ENCODE data around the gene PLCL2. TPM values are rescaled to one million over a fixed set of nuclear protein-coding genes. Genes with fewer than 3 reads are reported as not detected.

Gene PLCL2
- total and polyA plus RNA-seq, 2 experiments from 2014 or later, result 1.6 to 9.7 TPM

DNA sequence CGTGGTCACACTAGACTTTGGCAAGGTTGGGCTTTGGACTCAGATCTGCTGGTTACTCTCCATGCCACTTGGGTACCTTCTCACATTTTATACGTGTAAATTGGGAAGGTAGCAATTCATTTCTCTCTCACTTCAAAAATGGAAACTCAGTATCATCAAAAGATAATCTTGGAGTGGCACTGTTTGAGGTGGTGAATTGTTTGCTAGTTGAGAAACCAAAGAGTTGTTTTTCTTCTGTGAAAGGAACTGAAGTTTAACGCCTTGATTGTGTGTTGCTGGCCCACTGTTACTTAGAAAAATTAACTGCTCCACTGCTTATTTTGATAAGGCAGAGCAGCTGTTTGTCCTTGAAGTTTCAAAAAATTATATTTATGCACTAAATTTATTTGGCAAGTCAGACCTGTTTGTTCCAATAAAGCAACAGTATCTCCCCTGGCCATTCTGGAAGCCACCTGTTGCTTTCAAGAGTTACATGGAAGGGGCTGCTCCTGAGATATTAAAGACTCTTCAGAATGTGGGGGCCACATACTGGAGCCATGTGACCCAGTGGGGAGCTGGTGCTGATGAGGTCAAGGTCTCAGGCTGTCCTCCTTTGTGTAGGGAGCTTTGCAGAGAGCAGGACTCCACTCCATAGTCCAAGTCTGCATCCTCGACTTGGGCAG lies 16.2 kb downstream of the PLCL2 start (continued):
- TF ChIP-seq, protein P1, sequence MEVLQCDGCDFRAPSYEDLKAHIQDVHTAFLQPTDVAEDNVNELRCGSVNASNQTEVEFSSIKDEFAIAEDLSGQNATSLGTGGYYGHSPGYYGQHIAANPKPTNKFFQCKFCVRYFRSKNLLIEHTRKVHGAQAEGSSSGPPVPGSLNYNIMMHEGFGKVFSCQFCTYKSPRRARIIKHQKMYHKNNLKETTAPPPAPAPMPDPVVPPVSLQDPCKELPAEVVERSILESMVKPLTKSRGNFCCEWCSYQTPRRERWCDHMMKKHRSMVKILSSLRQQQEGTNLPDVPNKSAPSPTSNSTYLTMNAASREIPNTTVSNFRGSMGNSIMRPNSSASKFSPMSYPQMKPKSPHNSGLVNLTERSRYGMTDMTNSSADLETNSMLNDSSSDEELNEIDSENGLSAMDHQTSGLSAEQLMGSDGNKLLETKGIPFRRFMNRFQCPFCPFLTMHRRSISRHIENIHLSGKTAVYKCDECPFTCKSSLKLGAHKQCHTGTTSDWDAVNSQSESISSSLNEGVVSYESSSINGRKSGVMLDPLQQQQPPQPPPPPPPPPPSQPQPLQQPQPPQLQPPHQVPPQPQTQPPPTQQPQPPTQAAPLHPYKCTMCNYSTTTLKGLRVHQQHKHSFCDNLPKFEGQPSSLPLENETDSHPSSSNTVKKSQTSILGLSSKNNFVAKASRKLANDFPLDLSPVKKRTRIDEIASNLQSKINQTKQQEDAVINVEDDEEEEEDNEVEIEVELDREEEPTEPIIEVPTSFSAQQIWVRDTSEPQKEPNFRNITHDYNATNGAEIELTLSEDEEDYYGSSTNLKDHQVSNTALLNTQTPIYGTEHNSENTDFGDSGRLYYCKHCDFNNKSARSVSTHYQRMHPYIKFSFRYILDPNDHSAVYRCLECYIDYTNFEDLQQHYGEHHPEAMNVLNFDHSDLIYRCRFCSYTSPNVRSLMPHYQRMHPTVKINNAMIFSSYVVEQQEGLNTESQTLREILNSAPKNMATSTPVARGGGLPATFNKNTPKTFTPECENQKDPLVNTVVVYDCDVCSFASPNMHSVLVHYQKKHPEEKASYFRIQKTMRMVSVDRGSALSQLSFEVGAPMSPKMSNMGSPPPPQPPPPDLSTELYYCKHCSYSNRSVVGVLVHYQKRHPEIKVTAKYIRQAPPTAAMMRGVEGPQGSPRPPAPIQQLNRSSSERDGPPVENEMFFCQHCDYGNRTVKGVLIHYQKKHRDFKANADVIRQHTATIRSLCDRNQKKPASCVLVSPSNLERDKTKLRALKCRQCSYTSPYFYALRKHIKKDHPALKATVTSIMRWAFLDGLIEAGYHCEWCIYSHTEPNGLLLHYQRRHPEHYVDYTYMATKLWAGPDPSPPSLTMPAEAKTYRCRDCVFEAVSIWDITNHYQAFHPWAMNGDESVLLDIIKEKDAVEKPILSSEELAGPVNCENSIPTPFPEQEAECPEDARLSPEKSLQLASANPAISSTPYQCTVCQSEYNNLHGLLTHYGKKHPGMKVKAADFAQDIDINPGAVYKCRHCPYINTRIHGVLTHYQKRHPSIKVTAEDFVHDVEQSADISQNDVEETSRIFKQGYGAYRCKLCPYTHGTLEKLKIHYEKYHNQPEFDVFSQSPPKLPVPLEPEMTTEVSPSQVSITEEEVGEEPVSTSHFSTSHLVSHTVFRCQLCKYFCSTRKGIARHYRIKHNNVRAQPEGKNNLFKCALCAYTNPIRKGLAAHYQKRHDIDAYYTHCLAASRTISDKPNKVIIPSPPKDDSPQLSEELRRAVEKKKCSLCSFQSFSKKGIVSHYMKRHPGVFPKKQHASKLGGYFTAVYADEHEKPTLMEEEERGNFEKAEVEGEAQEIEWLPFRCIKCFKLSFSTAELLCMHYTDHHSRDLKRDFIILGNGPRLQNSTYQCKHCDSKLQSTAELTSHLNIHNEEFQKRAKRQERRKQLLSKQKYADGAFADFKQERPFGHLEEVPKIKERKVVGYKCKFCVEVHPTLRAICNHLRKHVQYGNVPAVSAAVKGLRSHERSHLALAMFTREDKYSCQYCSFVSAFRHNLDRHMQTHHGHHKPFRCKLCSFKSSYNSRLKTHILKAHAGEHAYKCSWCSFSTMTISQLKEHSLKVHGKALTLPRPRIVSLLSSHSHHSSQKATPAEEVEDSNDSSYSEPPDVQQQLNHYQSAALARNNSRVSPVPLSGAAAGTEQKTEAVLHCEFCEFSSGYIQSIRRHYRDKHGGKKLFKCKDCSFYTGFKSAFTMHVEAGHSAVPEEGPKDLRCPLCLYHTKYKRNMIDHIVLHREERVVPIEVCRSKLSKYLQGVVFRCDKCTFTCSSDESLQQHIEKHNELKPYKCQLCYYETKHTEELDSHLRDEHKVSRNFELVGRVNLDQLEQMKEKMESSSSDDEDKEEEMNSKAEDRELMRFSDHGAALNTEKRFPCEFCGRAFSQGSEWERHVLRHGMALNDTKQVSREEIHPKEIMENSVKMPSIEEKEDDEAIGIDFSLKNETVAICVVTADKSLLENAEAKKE (CRISPR knock-in tag; IDR thresholded peaks at IDR 0.05), result no peak

DNA sequence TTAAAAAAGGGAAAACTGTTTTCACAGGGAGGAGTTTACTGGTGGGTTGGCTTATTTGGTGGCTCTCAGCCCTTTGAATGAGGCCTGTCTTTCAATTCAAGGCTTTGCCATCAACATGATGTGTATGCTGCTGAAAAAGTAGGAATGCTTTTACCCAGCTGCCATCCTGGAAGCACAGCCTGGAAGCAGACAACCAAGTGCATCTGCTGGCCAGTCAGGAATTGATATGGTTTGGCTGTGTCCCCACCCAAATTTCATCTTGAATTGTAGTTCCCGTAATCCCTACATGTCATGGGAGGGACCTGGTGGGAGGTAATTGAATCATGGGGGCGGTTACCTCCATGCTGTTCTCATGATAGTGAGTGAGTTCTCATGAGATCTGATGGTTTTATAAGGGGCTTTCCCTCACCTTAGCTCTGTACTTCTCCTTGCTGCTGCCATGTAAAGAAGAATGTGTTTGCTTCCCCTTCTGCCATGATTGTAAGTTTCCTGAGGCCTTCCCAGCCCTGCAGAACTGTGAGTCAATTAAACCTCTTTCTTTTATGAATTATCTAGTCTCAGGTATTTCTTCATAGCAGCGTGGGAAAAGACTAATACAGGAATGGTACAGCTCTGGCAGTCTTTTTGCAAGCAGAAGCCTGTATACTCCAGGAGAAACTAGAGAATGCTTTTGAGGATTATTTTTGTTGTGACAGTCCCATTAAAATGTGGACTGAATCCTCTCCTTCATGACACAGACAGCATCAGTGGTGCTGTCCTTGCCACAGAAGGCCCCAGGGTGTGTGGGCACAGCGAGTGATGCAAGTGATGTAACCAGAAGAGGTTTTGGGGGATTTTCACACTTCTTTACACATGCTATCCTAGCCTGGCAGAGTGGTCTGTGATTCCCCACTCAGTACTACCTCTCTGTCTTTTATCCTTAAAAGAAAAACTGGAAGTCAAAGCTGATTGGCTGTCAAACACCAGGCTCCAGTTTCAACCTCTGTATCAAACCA lies 20.0 kb downstream of the PLCL2 start:
- Histone ChIP-seq H3K27ac (ENCODE audit: low read depth) (no peak overlapping the region), H3K4me1 (ENCODE audit: insufficient read depth) (peaks cover 31% of the 10 kb centered on the region), H4K20me1 (replicated peaks; ENCODE audit: insufficient read depth) (no peaks in the 10 kb centered on the region), H3K79me2 (replicated peaks; ENCODE audit: insufficient read depth) (0 out of 2 replicates have a peak, but pooled peaks cover 4% of the 10 kb centered on the region), H3K4me3 (no peak overlapping the region), H3K36me3 (ENCODE audit: insufficient read depth) (no peaks in the 10 kb centered on the region), H3K9me2 (ENCODE audit: insufficient read depth) (no peaks in the 10 kb centered on the region), H2AFZ (no peak overlapping the region), H3F3A (replicated peaks; ENCODE audit: low read depth) (no peaks in the 10 kb centered on the region), H3K4me2 (no peak overlapping the region), H3K27me3 (ENCODE audit: insufficient read depth) (no peaks in the 10 kb centered on the region)
- Mint-ChIP-seq H3K9me3 (no peaks in the 10 kb centered on the region), H3K27me3 (ENCODE audit: insufficient read depth, low read depth, poor library complexity) (no peaks in the 10 kb centered on the region), H3K4me3 (no peak overlapping the region), H3K4me1 (peaks cover 41% of the 10 kb centered on the region), H3K36me3 (ENCODE audit: low read depth) (no peaks in the 10 kb centered on the region), H3K27ac (no peak overlapping the region)
- ATAC-seq (peak; percentile 31; the same call in 2 of the 3 replicates), DNase-seq (ENCODE audit: low spot score) (no peak)
- TF ChIP-seq ZNF114 (CRISPR knock-in tag; IDR thresholded peaks at IDR 0.05) (no peak), ZNF331 (CRISPR knock-in tag; IDR thresholded peaks at IDR 0.05; ENCODE audit: low read depth) (no peak), JUNB (IDR thresholded peaks at IDR 0.05; ENCODE audit: unreplicated experiment) (no peak), POLR2AphosphoS5 (IDR thresholded peaks at IDR 0.05; ENCODE audit: low read depth) (no peak), NANOG (IDR thresholded peaks at IDR 0.05; ENCODE audit: borderline replicate concordance) (no peak)
- TF ChIP-seq, protein P2, sequence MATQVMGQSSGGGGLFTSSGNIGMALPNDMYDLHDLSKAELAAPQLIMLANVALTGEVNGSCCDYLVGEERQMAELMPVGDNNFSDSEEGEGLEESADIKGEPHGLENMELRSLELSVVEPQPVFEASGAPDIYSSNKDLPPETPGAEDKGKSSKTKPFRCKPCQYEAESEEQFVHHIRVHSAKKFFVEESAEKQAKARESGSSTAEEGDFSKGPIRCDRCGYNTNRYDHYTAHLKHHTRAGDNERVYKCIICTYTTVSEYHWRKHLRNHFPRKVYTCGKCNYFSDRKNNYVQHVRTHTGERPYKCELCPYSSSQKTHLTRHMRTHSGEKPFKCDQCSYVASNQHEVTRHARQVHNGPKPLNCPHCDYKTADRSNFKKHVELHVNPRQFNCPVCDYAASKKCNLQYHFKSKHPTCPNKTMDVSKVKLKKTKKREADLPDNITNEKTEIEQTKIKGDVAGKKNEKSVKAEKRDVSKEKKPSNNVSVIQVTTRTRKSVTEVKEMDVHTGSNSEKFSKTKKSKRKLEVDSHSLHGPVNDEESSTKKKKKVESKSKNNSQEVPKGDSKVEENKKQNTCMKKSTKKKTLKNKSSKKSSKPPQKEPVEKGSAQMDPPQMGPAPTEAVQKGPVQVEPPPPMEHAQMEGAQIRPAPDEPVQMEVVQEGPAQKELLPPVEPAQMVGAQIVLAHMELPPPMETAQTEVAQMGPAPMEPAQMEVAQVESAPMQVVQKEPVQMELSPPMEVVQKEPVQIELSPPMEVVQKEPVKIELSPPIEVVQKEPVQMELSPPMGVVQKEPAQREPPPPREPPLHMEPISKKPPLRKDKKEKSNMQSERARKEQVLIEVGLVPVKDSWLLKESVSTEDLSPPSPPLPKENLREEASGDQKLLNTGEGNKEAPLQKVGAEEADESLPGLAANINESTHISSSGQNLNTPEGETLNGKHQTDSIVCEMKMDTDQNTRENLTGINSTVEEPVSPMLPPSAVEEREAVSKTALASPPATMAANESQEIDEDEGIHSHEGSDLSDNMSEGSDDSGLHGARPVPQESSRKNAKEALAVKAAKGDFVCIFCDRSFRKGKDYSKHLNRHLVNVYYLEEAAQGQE (IDR thresholded peaks at IDR 0.05; ENCODE audit: unreplicated experiment), result no peak

All from GM23338 (cell line).